HEK293T (cell line): ENCODE results near the gene LAMTOR4.

Experiments
- CTCF ChIA-PET: fragments of 350-600 bp; formaldehyde crosslinking; extraction: SDS; loops from one replicate; lab custom pipeline; 2021; ENCODE audit warnings: antibody characterized with exemption, inconsistent platforms; lab: Yijun Ruan, JAX
- POLR2A ChIA-PET: fragments of 350-600 bp; formaldehyde crosslinking; extraction: SDS; loops from one replicate; lab custom pipeline; 2020; ENCODE audit warnings: antibody characterized with exemption, inconsistent platforms; lab: Yijun Ruan, JAX
- DNase-seq: peaks from one replicate; pipeline ENCODE4 v3.0.0; 2012; ENCODE audit warnings: mixed read lengths; ENCODE audit errors: extremely low spot score
- ARNT ChIP-seq: fragments of 450-650 bp; IDR thresholded peaks from 2 replicates; pipeline ENCODE4 v1.6.1; 2017; ENCODE audit warnings: mild to moderate bottlenecking
- BHLHE40 ChIP-seq: fragments of 450-650 bp; IDR thresholded peaks from 2 replicates; pipeline ENCODE4 v1.6.1; 2016; ENCODE audit warnings: mild to moderate bottlenecking, moderate library complexity, borderline replicate concordance
- CTBP1 ChIP-seq: fragments of 450-650 bp; IDR thresholded peaks from 2 replicates; pipeline ENCODE4 v1.6.1; 2016; ENCODE audit warnings: borderline replicate concordance
- ELF4 ChIP-seq: fragments of 450-650 bp; IDR thresholded peaks from 2 replicates; pipeline ENCODE4 v1.6.1; 2017; ENCODE audit warnings: antibody characterized with exemption
- FOXA1 ChIP-seq: fragments of 450-650 bp; IDR thresholded peaks from 2 replicates; pipeline ENCODE4 v1.6.1; 2016; ENCODE audit warnings: mild to moderate bottlenecking
- FOXK2 ChIP-seq: fragments of 450-650 bp; IDR thresholded peaks from 2 replicates; pipeline ENCODE4 v1.6.1; 2016; ENCODE audit warnings: mild to moderate bottlenecking
- FOXM1 ChIP-seq: fragments of 450-650 bp; IDR thresholded peaks from 2 replicates; pipeline ENCODE4 v1.6.1; 2017; ENCODE audit warnings: mild to moderate bottlenecking, borderline replicate concordance
- HDGF ChIP-seq: fragments of 450-650 bp; IDR thresholded peaks from 2 replicates; pipeline ENCODE4 v1.6.1; 2017; ENCODE audit warnings: antibody characterized with exemption, borderline replicate concordance
- L3MBTL2 ChIP-seq: fragments of 450-650 bp; conservative IDR thresholded peaks from 2 replicates; pipeline ENCODE4 v1.6.1; 2016; ENCODE audit warnings: mild to moderate bottlenecking
- LEF1 ChIP-seq: fragments of 450-650 bp; IDR thresholded peaks from 2 replicates; pipeline ENCODE4 v1.6.1; 2017; ENCODE audit warnings: mild to moderate bottlenecking, borderline replicate concordance
- NFRKB ChIP-seq: fragments of 450-650 bp; IDR thresholded peaks from 2 replicates; pipeline ENCODE4 v1.6.1; 2016; ENCODE audit warnings: mild to moderate bottlenecking, moderate library complexity
- SP1 ChIP-seq: fragments of 450-650 bp; IDR thresholded peaks from 2 replicates; pipeline ENCODE4 v1.6.1; 2017
- SUZ12 ChIP-seq: fragments of 450-650 bp; IDR thresholded peaks from 2 replicates; pipeline ENCODE4 v1.6.1; 2016; ENCODE audit warnings: mild to moderate bottlenecking
- TARDBP ChIP-seq: fragments of 450-650 bp; IDR thresholded peaks from 2 replicates; pipeline ENCODE4 v1.6.1; 2016
- ZNF384 ChIP-seq: fragments of 450-650 bp; IDR thresholded peaks from 2 replicates; pipeline ENCODE4 v1.6.1; 2016
- TF ChIP-seq, protein P1 (sequence below): fragments of 450-650 bp; IDR thresholded peaks from 2 replicates; pipeline ENCODE4 v1.6.1; 2016

The LAMTOR4 gene

DNA sequence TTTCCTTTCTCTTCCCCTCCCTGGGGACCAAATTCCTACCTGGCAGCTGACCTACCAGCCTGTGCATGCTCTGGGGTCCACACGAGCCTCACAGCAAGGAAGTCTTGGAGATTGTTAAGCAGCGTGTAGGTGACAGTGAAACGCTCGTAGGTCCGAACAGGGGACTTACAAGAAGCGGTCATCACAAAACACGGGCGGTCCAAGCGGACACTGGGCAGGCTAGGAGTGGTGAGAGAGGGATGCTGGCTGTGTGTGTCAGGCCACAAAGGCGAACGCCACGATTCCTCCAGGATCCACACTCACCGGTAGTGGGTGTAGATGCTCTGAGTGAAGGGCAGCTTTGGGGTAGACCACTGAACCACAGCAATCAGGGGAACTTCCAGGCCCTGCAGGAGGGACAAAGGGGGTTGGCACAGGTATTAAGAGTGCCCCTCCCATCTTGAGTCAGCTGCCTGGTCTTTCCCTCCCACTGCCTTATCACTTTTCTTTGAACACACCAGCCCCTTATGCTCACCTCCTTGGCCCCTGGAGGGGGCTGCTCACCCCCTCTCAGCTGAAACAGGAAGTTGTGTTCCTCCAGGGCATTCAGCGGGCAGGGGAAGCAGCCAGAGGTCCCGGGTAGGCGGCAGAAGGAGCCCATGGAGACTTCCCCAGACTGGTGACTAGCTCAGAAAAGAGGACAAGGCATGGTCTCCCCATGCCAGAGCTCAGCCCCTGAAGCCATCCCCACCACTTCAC is 7.8 kb downstream of the LAMTOR4 start:
- DNase-seq: no peak
- no peak for TF ChIP-seq FOXA1
- ChIA-PET POLR2A (interaction anchor here (0.7 to 2.1 kb wide), 3 partner anchors 8 to 682 kb away, joined by 3 to 20 read pairs (median 4); partner anchors contain the start of genes GPC2 and LAMTOR4), CTCF (no interaction called here)

DNA sequence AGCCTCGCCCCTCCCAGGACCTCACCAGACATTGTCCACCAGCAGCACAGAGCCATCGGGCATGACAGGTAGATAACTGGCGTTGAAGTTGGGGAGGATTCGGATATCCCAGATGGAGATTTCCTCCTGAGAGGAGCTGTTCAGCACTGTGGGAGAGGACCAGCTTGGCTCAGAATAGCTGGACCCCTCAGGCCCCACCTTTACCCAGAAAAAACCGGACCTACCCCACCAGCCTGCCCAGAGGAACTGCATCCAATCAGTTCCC is 8.3 kb downstream of the LAMTOR4 start:
- DNase-seq: no peak
- CTCF ChIA-PET: no interaction called here
- POLR2A ChIA-PET: interaction anchor here (0.9 to 2.1 kb wide), 4 partner anchors 9 to 20 kb away, joined by 3 to 20 read pairs (median 4); partner anchors contain the start of genes GPC2 and LAMTOR4
- TF ChIP-seq NFRKB (no peak), TARDBP (no peak), L3MBTL2 (no peak), ZNF384 (no peak), ELF4 (no peak), CTBP1 (no peak)

DNA sequence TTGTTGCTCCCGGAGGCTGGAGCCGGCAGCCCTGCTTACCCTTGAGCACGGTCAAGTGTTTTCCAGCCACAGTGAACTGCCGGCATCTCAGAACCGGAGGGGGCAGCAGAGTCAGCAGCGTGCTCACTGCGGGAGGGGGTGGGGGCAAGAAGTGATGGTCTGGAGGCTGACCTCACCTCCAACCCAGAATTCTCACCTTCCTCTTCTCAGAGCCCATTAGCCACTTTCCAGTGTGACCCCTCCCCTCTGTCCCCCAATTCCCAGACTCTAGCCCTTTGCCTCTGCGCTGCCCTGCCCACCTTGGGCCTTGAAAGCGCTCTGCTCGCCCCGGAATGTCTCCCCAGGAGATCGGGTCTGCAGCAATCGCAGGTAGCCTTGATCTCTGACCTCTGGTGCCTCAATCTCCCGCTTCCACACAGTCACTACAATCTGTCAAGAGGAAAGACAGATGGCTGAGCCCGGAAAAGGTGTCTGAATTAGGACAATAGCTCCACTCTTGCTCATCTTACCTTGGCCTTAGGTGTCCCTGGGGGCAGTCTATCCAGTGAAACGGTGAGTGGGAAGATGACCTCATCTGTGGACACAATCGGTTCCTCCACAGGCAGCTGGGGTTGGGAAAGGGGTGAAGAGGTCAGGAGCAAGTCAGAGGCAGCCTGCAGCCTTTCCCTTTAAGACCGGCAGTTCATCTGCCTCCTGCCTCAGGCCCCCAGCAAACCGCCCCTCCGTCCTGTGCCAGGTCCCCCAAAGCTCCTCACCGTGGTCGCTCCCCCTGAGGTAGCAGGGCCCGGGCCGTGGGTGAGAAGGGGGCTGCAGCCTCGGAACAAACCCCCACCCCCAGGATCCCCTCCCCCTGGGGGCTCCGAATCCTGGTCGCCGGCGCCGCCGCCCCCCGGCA is 8.9 kb downstream of the LAMTOR4 start:
- peak; percentile 50 for DNase-seq
- CTCF ChIA-PET: no interaction called here
- POLR2A ChIA-PET: interaction anchor here (0.9 to 2.1 kb wide), 3 partner anchors 9 to 19 kb away, joined by 3 to 20 read pairs (median 4); partner anchors contain the start of genes GPC2 and LAMTOR4
- no peak for TF ChIP-seq ELF4
- TF ChIP-seq ARNT: no peak
- TF ChIP-seq SP1: no peak
- peak; percentile 25; the same call in 1 of the 2 replicates for TF ChIP-seq FOXM1
- 0 out of 2 replicates have a peak, but pooled peaks have one; percentile 21 for TF ChIP-seq HDGF

DNA sequence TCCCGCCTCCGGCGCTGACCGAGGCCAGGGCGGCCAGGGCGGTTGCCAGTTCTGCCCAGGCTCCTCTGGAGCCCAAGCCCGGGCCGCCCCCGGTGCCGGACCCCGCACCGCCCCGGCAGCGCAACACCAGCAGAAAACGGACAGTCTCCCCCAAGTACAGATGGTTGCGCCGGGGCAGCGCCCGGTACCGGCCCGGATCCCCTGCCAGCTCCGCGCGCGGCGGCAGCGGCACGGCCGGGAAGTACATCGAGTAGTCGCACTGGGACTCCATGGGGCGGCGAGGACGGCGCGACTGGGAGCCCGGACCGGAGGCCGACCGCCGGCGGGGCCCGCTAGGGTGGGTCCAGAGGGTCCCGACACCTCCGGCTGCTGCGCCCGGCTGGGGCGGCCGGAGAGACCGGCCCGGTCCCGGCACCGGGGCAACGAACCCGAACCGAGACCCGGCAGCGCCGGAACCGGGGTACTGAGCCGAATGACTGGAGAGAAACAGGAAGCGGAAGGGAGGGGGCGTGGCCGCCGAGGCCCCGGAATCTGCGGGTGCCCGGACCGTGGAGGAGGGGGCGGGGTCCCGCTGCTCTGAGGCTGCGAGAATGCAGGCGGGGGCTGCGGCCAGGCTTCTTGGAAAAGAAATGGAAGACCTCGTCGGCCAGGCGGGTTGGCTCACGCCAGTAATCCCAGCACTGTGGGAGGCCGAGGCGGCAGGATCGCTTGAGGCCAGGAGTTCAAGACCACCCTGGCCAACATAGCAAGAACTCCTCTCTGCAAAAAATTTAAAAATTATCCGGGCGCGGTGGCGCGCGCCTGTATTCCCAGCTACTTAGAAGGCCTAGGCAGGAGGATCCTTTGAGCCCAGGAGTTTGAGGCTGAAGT is 9.7 kb downstream of the LAMTOR4 start, which contains the start of gene TRAPPC14:
Gene TRAPPC14, minus strand, starts transcription at position 495 of the 870 bp plus-strand sequence. Its CDS starts 224 bp downstream, at position 271.
- peak; percentile 92 for DNase-seq
- POLR2A ChIA-PET: interaction anchor here (0.9 to 2.1 kb wide), 2 partner anchors 10 kb away, joined by 4 to 20 read pairs; partner anchors contain the start of gene LAMTOR4
- TF ChIP-seq ZNF384: no peak
- TF ChIP-seq TARDBP: no peak
- TF ChIP-seq ARNT: no peak
- TF ChIP-seq FOXA1: no peak
- TF ChIP-seq FOXK2: no peak
- TF ChIP-seq ELF4: 0 out of 2 replicates have a peak, but pooled peaks have one; percentile 37
- CTCF ChIA-PET: no interaction called here

DNA sequence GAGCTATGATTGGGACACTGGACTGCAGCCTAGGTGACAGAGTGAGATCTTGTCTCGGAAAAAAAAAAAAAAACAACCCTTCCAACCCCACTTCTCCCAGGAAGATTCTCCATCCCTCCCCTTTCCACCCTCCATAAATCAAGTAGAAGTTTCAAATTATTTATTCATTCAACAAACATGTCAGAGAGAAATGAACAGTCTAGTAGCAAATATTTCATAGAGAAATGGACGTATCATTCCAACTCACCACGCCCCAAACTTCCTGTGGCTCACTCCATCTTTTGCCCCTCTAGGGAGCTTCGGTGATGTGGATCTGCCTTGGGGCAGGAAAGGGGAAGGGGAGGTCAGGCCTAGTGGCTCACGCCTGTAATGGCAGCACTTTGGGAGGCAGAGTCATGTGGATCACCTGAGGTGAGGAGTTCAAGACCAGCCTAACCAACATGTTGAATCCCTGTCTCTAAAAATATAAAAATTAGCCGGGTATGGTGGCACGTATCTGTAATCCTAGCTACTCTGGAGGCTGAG is 10.4 kb downstream of the LAMTOR4 start:
- TF ChIP-seq LEF1 (no peak), SP1 (no peak), TARDBP (no peak)
- DNase-seq: no peak
- ChIA-PET CTCF (no interaction called here), POLR2A (interaction anchor here (0.9 kb wide), 1 partner anchor 10 kb away, joined by 4 read pairs; the partner anchor contains the start of gene LAMTOR4)

DNA sequence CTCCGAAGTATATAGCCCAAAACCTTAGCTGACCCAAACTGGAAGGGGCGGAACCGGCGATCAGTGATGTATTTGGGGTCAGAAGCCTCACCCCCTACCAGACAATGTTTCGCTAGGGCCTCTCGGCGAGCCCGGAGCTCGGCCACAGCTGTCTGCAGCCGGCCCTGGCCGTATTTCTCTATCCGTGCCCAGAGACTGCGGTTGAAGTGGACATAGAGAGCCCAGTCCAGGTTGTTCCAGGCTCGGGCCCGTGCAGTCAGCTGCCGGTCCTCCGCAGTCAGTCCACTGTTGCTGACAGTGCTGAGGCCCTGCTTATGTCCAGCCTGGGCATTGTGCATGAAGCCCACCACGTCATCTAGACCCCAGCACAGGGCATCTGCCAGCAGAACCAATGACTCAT is 11.3 kb downstream of the LAMTOR4 start:
- DNase-seq: no peak
- no peak for TF ChIP-seq HDGF
- TF ChIP-seq FOXK2: no peak
- TF ChIP-seq TARDBP: no peak
- TF ChIP-seq ELF4: no peak
- TF ChIP-seq FOXM1: no peak
- TF ChIP-seq ZNF384: no peak
- TF ChIP-seq CTBP1: no peak
- TF ChIP-seq FOXA1: no peak
- TF ChIP-seq L3MBTL2: no peak
- TF ChIP-seq LEF1: no peak
- TF ChIP-seq ARNT: no peak
- TF ChIP-seq BHLHE40: no peak
- no peak for TF ChIP-seq SUZ12
- TF ChIP-seq NFRKB: no peak
- TF ChIP-seq, protein P1, sequence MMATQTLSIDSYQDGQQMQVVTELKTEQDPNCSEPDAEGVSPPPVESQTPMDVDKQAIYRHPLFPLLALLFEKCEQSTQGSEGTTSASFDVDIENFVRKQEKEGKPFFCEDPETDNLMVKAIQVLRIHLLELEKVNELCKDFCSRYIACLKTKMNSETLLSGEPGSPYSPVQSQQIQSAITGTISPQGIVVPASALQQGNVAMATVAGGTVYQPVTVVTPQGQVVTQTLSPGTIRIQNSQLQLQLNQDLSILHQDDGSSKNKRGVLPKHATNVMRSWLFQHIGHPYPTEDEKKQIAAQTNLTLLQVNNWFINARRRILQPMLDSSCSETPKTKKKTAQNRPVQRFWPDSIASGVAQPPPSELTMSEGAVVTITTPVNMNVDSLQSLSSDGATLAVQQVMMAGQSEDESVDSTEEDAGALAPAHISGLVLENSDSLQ: no peak
- no peak for TF ChIP-seq SP1
- ChIA-PET CTCF (no interaction called here), POLR2A (no interaction called here)
